Urothelium cell line (cell line): ENCODE measurements around the gene ALG12.
A peak's percentile ranks its signal among the peaks of the same experiment; 100 is the strongest.

Source experiments
- DNase-seq: peaks from one replicate; pipeline ENCODE4 v3.0.0; 2011; ENCODE audit warnings: low spot score, mixed read lengths
- FAIRE-seq: peaks from 2 replicates; lab custom pipeline; 2011; peaks lifted over from hg19 to GRCh38; lab: Jason Lieb, UNC

ALG12 gene

GRCh38 chr22:49917974-49918910, at the start of gene ALG12, which contains the start of gene CRELD2:
Gene ALG12, minus strand, starts transcription at chr22:49918438. Its CDS starts 4,673 bp downstream, at chr22:49913765.
Gene CRELD2, plus strand, starts transcription at chr22:49918634. Its CDS starts 136 bp downstream, at chr22:49918770.
- peak; percentile 98 for FAIRE-seq
- DNase-seq = peak; percentile 100

GRCh38 chr22:49967706-49968208, 49.5 kb upstream of the ALG12 start:
- FAIRE-seq (peak; percentile 59), DNase-seq (no peak)

GRCh38 chr22:49966774-49967705, 48.8 kb upstream of the ALG12 start:
- no peak for FAIRE-seq
- DNase-seq = no peak

- FAIRE-seq (no peak), DNase-seq (no peak)
Observed at GRCh38 chr22:49966041-49966773, 48.0 kb upstream of the ALG12 start.

- FAIRE-seq (no peak), DNase-seq (no peak)
Observed at GRCh38 chr22:49965091-49966040, 47.1 kb upstream of the ALG12 start.

GRCh38 chr22:49964136-49965090, 46.2 kb upstream of the ALG12 start:
- FAIRE-seq (no peak), DNase-seq (no peak)

- DNase-seq (no peak), FAIRE-seq (no peak)
Observed at GRCh38 chr22:49963647-49964026, 45.4 kb upstream of the ALG12 start.

GRCh38 chr22:49962751-49963646, 44.8 kb upstream of the ALG12 start:
- DNase-seq (no peak), FAIRE-seq (no peak)

GRCh38 chr22:49962012-49962750, 43.9 kb upstream of the ALG12 start:
- DNase-seq = peak; percentile 90
- peak; percentile 30 for FAIRE-seq

- FAIRE-seq (no peak), DNase-seq (no peak)
Observed at GRCh38 chr22:49961601-49962011, 43.4 kb upstream of the ALG12 start.

- FAIRE-seq (no peak), DNase-seq (no peak)
Observed at GRCh38 chr22:49961005-49961600, 42.9 kb upstream of the ALG12 start.

- FAIRE-seq = peak; percentile 98
- peak; percentile 97 for DNase-seq
Observed at GRCh38 chr22:49960159-49961004, 42.1 kb upstream of the ALG12 start, which contains the start of gene PIM3. Gene PIM3, plus strand, starts transcription at chr22:49960772. Its CDS starts 176 bp downstream, at chr22:49960948.

- FAIRE-seq (no peak), DNase-seq (no peak)
Observed at GRCh38 chr22:49959782-49960158, 41.5 kb upstream of the ALG12 start.

- FAIRE-seq = peak; percentile 30
- DNase-seq = no peak
Observed at GRCh38 chr22:49958931-49959781, 40.9 kb upstream of the ALG12 start.
